GM12801 (cell line): ENCODE measurements around the gene RAB44.

Experiments used
- CTCF ChIP-seq: IDR thresholded peaks from one replicate; pipeline ENCODE4 v1.5.1; 2011; ENCODE audit warnings: control low read depth; ENCODE audit not compliant: insufficient read length; ENCODE audit errors: extremely low read depth

Gene RAB44

GRCh38 chr6:36671687-36672375 lies 25.8 kb upstream of the RAB44 start:
- no peak for TF ChIP-seq CTCF

GRCh38 chr6:36673882-36674281 lies 23.7 kb upstream of the RAB44 start:
- TF ChIP-seq CTCF = no peak

- TF ChIP-seq CTCF = no peak
Observed at GRCh38 chr6:36674942-36675341, 22.7 kb upstream of the RAB44 start.

- TF ChIP-seq CTCF = no peak
Observed at GRCh38 chr6:36676141-36677058, 21.2 kb upstream of the RAB44 start.

GRCh38 chr6:36677059-36677749 lies 20.4 kb upstream of the RAB44 start:
- no peak for TF ChIP-seq CTCF

GRCh38 chr6:36677753-36678487 lies 19.7 kb upstream of the RAB44 start:
- no peak for TF ChIP-seq CTCF

- no peak for TF ChIP-seq CTCF
Observed at GRCh38 chr6:36678488-36679042, 19.1 kb upstream of the RAB44 start, which contains the start of gene CDKN1A. CDKN1A (plus strand) TSS chr6:36678714; CDS start chr6:36684102, 5,388 bp downstream.
